HS-5 (cell line): ENCODE results near the gene OGDH.
"Not testable (repeated sequence)": the region's sequence is repeated elsewhere in the genome, so short reads cannot be mapped to it uniquely, and the experiment has no call there.

Experiments
- DNase-seq: peaks from one replicate; pipeline ENCODE4 v3.0.0-alpha.2; 2012; ENCODE audit warnings: low read depth

Gene OGDH

GRCh38 chr7:44667190-44667589 lies 60.8 kb downstream of the OGDH start:
- DNase-seq = no peak

GRCh38 chr7:44671069-44671468 lies 64.6 kb downstream of the OGDH start:
- DNase-seq = no peak

- DNase-seq = no peak
Observed at GRCh38 chr7:44673324-44673723, 66.9 kb downstream of the OGDH start.

GRCh38 chr7:44673771-44674170 lies 67.3 kb downstream of the OGDH start:
- DNase-seq = no peak

GRCh38 chr7:44674381-44674780 lies 68.0 kb downstream of the OGDH start:
- no peak for DNase-seq

GRCh38 chr7:44676776-44677175 lies 70.3 kb downstream of the OGDH start:
- no peak for DNase-seq

GRCh38 chr7:44678101-44678470 lies 71.7 kb downstream of the OGDH start:
- peak; percentile 31 for DNase-seq

- DNase-seq = peak; percentile 92
Observed at GRCh38 chr7:44678471-44679179, 72.2 kb downstream of the OGDH start.

GRCh38 chr7:44681645-44682044 lies 75.2 kb downstream of the OGDH start:
- no peak for DNase-seq

- DNase-seq = no peak
Observed at GRCh38 chr7:44685723-44686122, 79.3 kb downstream of the OGDH start.

- DNase-seq = no peak
Observed at GRCh38 chr7:44689427-44689826, 83.0 kb downstream of the OGDH start.

GRCh38 chr7:44693641-44694313 lies 87.3 kb downstream of the OGDH start:
- peak; percentile 32 for DNase-seq

- DNase-seq = no peak
Observed at GRCh38 chr7:44694326-44694725, 87.9 kb downstream of the OGDH start.

- no peak for DNase-seq
Observed at GRCh38 chr7:44694766-44695165, 88.3 kb downstream of the OGDH start.

GRCh38 chr7:44695756-44696155 lies 89.3 kb downstream of the OGDH start:
- DNase-seq = no peak

GRCh38 chr7:44696728-44697127 lies 90.3 kb downstream of the OGDH start:
- no peak for DNase-seq

GRCh38 chr7:44697136-44698045 lies 91.0 kb downstream of the OGDH start:
- DNase-seq = no peak

- DNase-seq = no peak
Observed at GRCh38 chr7:44698046-44698580, 91.7 kb downstream of the OGDH start.

- not testable (repeated sequence) for DNase-seq
Observed at GRCh38 chr7:44699598-44699997, 93.2 kb downstream of the OGDH start.

- DNase-seq = no peak
Observed at GRCh38 chr7:44700322-44700721, 93.9 kb downstream of the OGDH start.

GRCh38 chr7:44703391-44703790 lies 97.0 kb downstream of the OGDH start:
- not testable (repeated sequence) for DNase-seq

- DNase-seq = no peak
Observed at GRCh38 chr7:44703921-44704320, 97.5 kb downstream of the OGDH start.

- DNase-seq = no peak
Observed at GRCh38 chr7:44705434-44705833, 99.0 kb downstream of the OGDH start.
